Measurements from ENCODE around the gene THUMPD2.
"Not testable (repeated sequence)": the region's sequence is repeated elsewhere in the genome, so short reads cannot be mapped to it uniquely, and the experiment has no call there.

Gene THUMPD2

GRCh38 chr2:39778775-39779340 is at the start of gene THUMPD2:
Gene THUMPD2, minus strand, starts transcription at chr2:39779258. Its CDS starts 19 bp downstream, at chr2:39779239.
- peak; percentile 87 for DNase-seq

GRCh38 chr2:39821871-39822270 is 42.8 kb upstream of the THUMPD2 start:
- no peak for DNase-seq

GRCh38 chr2:39816845-39817244 is 37.8 kb upstream of the THUMPD2 start:
- DNase-seq, result no peak

- DNase-seq, result no peak
Observed at GRCh38 chr2:39816428-39816827, 37.4 kb upstream of the THUMPD2 start.

- DNase-seq, result no peak
Observed at GRCh38 chr2:39805936-39806608, 27.0 kb upstream of the THUMPD2 start.

GRCh38 chr2:39803839-39804238 is 24.8 kb upstream of the THUMPD2 start:
- no peak for DNase-seq

GRCh38 chr2:39800752-39801151 is 21.7 kb upstream of the THUMPD2 start:
- DNase-seq, result no peak

GRCh38 chr2:39796134-39796533 is 17.1 kb upstream of the THUMPD2 start:
- no peak for DNase-seq

- DNase-seq, result not testable (repeated sequence)
Observed at GRCh38 chr2:39790216-39790818, 11.3 kb upstream of the THUMPD2 start.

- DNase-seq, result no peak
Observed at GRCh38 chr2:39787950-39788349, 8.9 kb upstream of the THUMPD2 start.

GRCh38 chr2:39786761-39787522 is 7.9 kb upstream of the THUMPD2 start:
- DNase-seq, result no peak

- DNase-seq, result no peak
Observed at GRCh38 chr2:39782591-39782990, 3.5 kb upstream of the THUMPD2 start.

GRCh38 chr2:39781697-39782096 is 2.6 kb upstream of the THUMPD2 start:
- no peak for DNase-seq

GRCh38 chr2:39780825-39781600 is 2.0 kb upstream of the THUMPD2 start:
- DNase-seq, result no peak

GRCh38 chr2:39779927-39780326 is 869 bp upstream of the THUMPD2 start:
- DNase-seq, result no peak

GRCh38 chr2:39779341-39779851 is 338 bp upstream of the THUMPD2 start:
- no peak for DNase-seq

GRCh38 chr2:39778233-39778632 is 825 bp downstream of the THUMPD2 start:
- DNase-seq, result no peak

- no peak for DNase-seq
Observed at GRCh38 chr2:39772812-39773152, 6.3 kb downstream of the THUMPD2 start.

GRCh38 chr2:39772086-39772811 is 6.8 kb downstream of the THUMPD2 start:
- no peak for DNase-seq

GRCh38 chr2:39762448-39762847 is 16.6 kb downstream of the THUMPD2 start:
- DNase-seq, result no peak

GRCh38 chr2:39757156-39757555 is 21.9 kb downstream of the THUMPD2 start:
- DNase-seq, result no peak

GRCh38 chr2:39755466-39755865 is 23.6 kb downstream of the THUMPD2 start:
- DNase-seq, result no peak
